ENCODE results near the gene WWOX. TPM values are rescaled to one million over a fixed set of nuclear protein-coding genes. Genes with fewer than 3 reads are reported as not detected.

WWOX gene
- total RNA-seq, 1 donor from 2014 or later: 106 TPM

DNA sequence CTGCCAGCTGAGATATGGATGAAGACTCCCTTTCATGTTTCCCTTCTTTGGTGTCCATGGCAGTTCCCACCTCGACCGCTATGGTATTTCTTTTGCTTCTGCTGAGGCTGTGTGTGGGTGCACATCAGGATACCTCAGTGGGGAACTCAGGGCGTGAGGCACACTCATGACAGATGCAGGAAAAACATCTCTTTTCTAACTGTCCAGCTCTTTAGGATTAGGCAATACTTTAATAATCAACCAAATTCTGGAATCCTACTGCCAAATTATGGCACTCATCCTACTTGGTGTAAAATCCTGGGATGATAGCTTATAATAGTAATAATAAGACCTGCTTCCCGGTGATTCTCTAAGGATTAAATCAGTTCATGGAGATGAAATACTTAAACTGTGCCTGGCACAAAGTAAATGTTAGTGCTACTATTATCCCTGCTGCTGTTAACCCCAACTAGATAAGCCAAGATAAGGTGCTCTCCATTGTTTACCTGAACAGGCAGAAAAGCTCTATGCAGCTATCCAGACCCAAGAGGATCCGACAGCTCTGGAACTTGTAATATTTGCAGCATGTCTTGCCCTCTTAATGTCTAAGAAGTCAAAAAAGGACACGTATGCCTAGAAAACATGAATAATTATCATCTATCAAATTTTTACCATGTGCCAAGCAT is 543.3 kb downstream of the WWOX start:
- Histone ChIP-seq H3K4me1 (no peaks in the 10 kb centered on the region), H3K4me3 (no peak overlapping the region), H3K9me3 (no peaks in the 10 kb centered on the region), H3K27me3 (no peaks in the 10 kb centered on the region), H3K36me3 (no peaks in the 10 kb centered on the region), H3K27ac (no peak overlapping the region)
- TF ChIP-seq, protein P1, sequence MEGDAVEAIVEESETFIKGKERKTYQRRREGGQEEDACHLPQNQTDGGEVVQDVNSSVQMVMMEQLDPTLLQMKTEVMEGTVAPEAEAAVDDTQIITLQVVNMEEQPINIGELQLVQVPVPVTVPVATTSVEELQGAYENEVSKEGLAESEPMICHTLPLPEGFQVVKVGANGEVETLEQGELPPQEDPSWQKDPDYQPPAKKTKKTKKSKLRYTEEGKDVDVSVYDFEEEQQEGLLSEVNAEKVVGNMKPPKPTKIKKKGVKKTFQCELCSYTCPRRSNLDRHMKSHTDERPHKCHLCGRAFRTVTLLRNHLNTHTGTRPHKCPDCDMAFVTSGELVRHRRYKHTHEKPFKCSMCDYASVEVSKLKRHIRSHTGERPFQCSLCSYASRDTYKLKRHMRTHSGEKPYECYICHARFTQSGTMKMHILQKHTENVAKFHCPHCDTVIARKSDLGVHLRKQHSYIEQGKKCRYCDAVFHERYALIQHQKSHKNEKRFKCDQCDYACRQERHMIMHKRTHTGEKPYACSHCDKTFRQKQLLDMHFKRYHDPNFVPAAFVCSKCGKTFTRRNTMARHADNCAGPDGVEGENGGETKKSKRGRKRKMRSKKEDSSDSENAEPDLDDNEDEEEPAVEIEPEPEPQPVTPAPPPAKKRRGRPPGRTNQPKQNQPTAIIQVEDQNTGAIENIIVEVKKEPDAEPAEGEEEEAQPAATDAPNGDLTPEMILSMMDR (IDR thresholded peaks at IDR 0.05): no peak
- no peak for DNase-seq (ENCODE audit: low spot score in 2 of 2)
- intact Hi-C loops (cut with DNase I): no loop called here

DNA sequence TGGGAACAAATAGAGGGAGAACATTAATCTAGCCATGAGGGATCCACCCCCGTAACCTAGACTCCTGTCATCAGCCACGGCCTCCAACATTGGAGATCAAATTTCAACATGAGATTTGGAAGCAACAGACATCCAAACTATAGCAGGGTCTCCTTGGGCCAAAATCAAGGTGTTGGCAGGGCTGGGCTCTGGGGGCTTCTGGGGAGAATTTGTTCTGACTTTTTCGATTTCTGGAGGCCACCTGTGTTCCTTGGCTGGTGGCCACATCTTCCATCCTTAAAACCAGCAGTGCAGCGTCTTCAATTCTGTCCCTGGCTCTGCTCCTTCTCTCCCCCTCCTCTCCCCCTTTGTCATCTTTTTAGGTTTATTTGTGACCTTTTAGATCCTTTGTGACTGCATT is 546.2 kb downstream of the WWOX start:
- no peak overlapping the region for H3K27ac ChIP-seq
- no peaks in the 10 kb centered on the region for H3K9me3 ChIP-seq
- no peaks in the 10 kb centered on the region for H3K27me3 ChIP-seq
- DNase-seq (ENCODE audit: low spot score in 2 of 2): no peak
- no peak overlapping the region for H3K4me3 ChIP-seq
- intact Hi-C loops (cut with DNase I): no loop called here
- TF ChIP-seq, protein P1 (IDR thresholded peaks at IDR 0.05): no peak
- no peaks in the 10 kb centered on the region for H3K4me1 ChIP-seq
- H3K36me3 ChIP-seq: no peaks in the 10 kb centered on the region

DNA sequence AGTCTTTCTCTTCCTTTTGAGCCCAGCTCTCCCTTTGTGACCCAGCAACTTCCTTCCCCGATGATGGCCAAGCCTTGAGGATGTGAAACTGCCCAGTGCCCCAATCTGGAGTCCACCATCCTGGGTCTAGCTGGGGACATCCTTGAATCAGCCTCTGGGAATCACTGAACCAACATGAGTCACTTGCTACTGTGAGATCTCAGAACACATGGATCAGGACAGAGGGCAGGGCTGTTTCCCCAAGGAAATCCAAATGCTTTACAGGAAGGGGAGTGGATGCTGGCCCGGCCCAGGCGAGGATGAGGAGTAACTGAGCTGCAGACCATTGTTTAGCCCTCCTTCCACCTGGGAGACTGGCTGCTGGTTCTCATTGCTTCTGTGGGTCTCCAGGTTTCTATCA is 547.6 kb downstream of the WWOX start:
- DNase-seq (ENCODE audit: low spot score in 2 of 2): no peak
- Histone ChIP-seq H3K27ac (no peak overlapping the region), H3K36me3 (no peaks in the 10 kb centered on the region), H3K4me3 (no peak overlapping the region), H3K9me3 (no peaks in the 10 kb centered on the region), H3K4me1 (no peaks in the 10 kb centered on the region), H3K27me3 (no peaks in the 10 kb centered on the region)
- intact Hi-C loops (cut with DNase I): no loop called here
- TF ChIP-seq, protein P1 (IDR thresholded peaks at IDR 0.05): no peak

DNA sequence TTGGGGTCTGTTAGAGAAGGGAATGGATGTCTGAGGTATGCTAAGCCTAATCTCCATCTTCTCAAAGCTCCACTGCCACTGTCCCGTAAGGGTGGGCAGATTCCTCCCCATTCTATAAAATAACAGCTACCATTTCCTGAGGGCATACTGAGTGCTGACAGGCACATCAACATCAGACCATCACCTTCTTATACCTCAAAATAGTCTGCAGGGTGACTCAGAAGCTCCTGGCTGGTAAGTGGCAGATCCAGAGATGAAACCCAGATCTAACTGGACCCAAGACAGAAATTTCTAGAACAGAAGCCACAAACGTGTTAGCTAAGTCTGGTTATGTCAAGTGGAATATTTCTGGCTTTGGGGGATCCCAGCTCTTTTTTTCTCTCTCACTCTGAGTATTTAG is 548.0 kb downstream of the WWOX start:
- Histone ChIP-seq H3K4me3 (no peak overlapping the region), H3K27me3 (no peaks in the 10 kb centered on the region), H3K4me1 (no peaks in the 10 kb centered on the region), H3K36me3 (no peaks in the 10 kb centered on the region), H3K27ac (no peak overlapping the region), H3K9me3 (no peaks in the 10 kb centered on the region)
- intact Hi-C loops (cut with DNase I): no loop called here
- TF ChIP-seq, protein P1 (IDR thresholded peaks at IDR 0.05): no peak
- DNase-seq (ENCODE audit: low spot score in 2 of 2): no peak

DNA sequence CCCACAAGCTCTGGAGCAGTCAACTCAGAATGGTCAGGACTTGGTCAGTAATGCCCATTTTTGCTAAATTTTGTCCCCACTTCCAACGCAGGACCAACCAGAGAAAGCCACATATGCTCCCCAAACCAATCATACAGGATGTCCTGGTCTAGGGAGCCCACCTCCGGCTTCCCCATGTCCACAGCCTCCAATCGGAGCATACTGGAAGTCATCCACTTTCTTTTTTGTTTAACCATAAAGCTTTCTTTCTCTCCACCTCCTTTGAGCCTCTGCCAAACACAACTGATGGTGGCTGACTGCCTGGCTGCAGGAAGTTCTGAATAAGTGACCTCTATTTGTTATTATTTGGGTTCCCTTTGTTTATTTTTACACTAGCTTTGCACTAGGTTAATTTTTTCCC is 549.1 kb downstream of the WWOX start:
- Histone ChIP-seq H3K4me1 (no peaks in the 10 kb centered on the region), H3K27me3 (no peaks in the 10 kb centered on the region), H3K27ac (no peak overlapping the region), H3K4me3 (no peak overlapping the region), H3K9me3 (no peaks in the 10 kb centered on the region), H3K36me3 (no peaks in the 10 kb centered on the region)
- DNase-seq (ENCODE audit: low spot score in 2 of 2): no peak
- TF ChIP-seq, protein P1 (IDR thresholded peaks at IDR 0.05): no peak
- intact Hi-C loops (cut with DNase I): no loop called here
